RPMI8226 (cell line): ENCODE data around the gene AASS.
A peak's percentile ranks its signal among the peaks of the same experiment; 100 is the strongest.
"Not testable (repeated sequence)": the region's sequence is repeated elsewhere in the genome, so short reads cannot be mapped to it uniquely, and the experiment has no call there.

Experiments used
- DNase-seq: peaks from one replicate; pipeline ENCODE4 v3.0.0-alpha.2; 2015

Gene AASS

GRCh38 chr7:122143751-122144711, at the start of gene AASS:
AASS (minus strand) TSS chr7:122144249; CDS start chr7:122133726, 10,523 bp downstream.
- DNase-seq: peak; percentile 84

- no peak for DNase-seq
Observed at GRCh38 chr7:122188785-122189184, 44.7 kb upstream of the AASS start.

GRCh38 chr7:122183106-122183505, 39.1 kb upstream of the AASS start:
- no peak for DNase-seq

GRCh38 chr7:122182081-122182480, 38.0 kb upstream of the AASS start:
- DNase-seq: no peak

- not testable (repeated sequence) for DNase-seq
Observed at GRCh38 chr7:122172144-122172543, 28.1 kb upstream of the AASS start.

- DNase-seq: no peak
Observed at GRCh38 chr7:122166740-122167139, 22.7 kb upstream of the AASS start.

- no peak for DNase-seq
Observed at GRCh38 chr7:122166275-122166674, 22.2 kb upstream of the AASS start.

GRCh38 chr7:122161628-122162027, 17.6 kb upstream of the AASS start:
- DNase-seq: no peak

GRCh38 chr7:122155566-122155965, 11.5 kb upstream of the AASS start:
- DNase-seq: no peak

- no peak for DNase-seq
Observed at GRCh38 chr7:122148878-122149277, 4.8 kb upstream of the AASS start.

- DNase-seq: no peak
Observed at GRCh38 chr7:122148081-122148480, 4.0 kb upstream of the AASS start.

- DNase-seq: no peak
Observed at GRCh38 chr7:122145937-122146645, 2.0 kb upstream of the AASS start.

GRCh38 chr7:122143376-122143750, 686 bp downstream of the AASS start:
- no peak for DNase-seq

- no peak for DNase-seq
Observed at GRCh38 chr7:122140918-122141317, 3.1 kb downstream of the AASS start.

- no peak for DNase-seq
Observed at GRCh38 chr7:122137251-122138077, 6.6 kb downstream of the AASS start.

GRCh38 chr7:122136639-122137245, 7.3 kb downstream of the AASS start:
- DNase-seq: no peak

- DNase-seq: no peak
Observed at GRCh38 chr7:122136078-122136477, 8.0 kb downstream of the AASS start.

- DNase-seq: no peak
Observed at GRCh38 chr7:122135275-122135674, 8.8 kb downstream of the AASS start.

- not testable (repeated sequence) for DNase-seq
Observed at GRCh38 chr7:122134793-122135192, 9.3 kb downstream of the AASS start.

- no peak for DNase-seq
Observed at GRCh38 chr7:122133477-122133876, 10.6 kb downstream of the AASS start.

GRCh38 chr7:122132341-122132740, 11.7 kb downstream of the AASS start:
- DNase-seq: no peak

- DNase-seq: no peak
Observed at GRCh38 chr7:122123746-122124145, 20.3 kb downstream of the AASS start.

- DNase-seq: no peak
Observed at GRCh38 chr7:122118757-122119156, 25.3 kb downstream of the AASS start.
